HepG2 (cell line): ENCODE results near the gene PDZK1. TPM values are rescaled to one million over a fixed set of nuclear protein-coding genes. Genes with fewer than 3 reads are reported as not detected.

Experiments
- ARHGAP35 ChIP-seq: sonication (generic); formaldehyde crosslinking; IDR thresholded peaks from 2 replicates; pipeline ENCODE4 v1.9.0; 2022; ENCODE audit warnings: mild to moderate bottlenecking, inconsistent platforms, moderate library complexity, missing genetic modification reagents, borderline replicate concordance
- ARNT2 ChIP-seq: sonication (generic); formaldehyde crosslinking; IDR thresholded peaks from 2 replicates; pipeline ENCODE4 v1.8.0; 2022; ENCODE audit warnings: mild to moderate bottlenecking, low read depth, missing genetic modification reagents, moderate library complexity
- CBFB ChIP-seq: sonication (generic); formaldehyde crosslinking; IDR thresholded peaks from 2 replicates; pipeline ENCODE4 v1.4.0; 2020; ENCODE audit warnings: missing genetic modification reagents
- CC2D1A ChIP-seq: sonication (generic); formaldehyde crosslinking; IDR thresholded peaks from 2 replicates; pipeline ENCODE4 v1.8.1; 2023; ENCODE audit warnings: mild to moderate bottlenecking, missing genetic modification reagents
- CENPT ChIP-seq: sonication (generic); formaldehyde crosslinking; IDR thresholded peaks from 2 replicates; pipeline ENCODE4 v1.8.0; 2022; ENCODE audit warnings: low read depth, mild to moderate bottlenecking, moderate library complexity, missing genetic modification reagents
- ELF1 ChIP-seq: sonication (generic); formaldehyde crosslinking; IDR thresholded peaks from 2 replicates; pipeline ENCODE4 v1.4.0; 2020; ENCODE audit warnings: missing genetic modification reagents
- ESRRA ChIP-seq: sonication (generic); formaldehyde crosslinking; IDR thresholded peaks from 2 replicates; pipeline ENCODE4 v1.5.1; 2020; ENCODE audit warnings: mild to moderate bottlenecking, low read depth, missing genetic modification reagents
- HMGXB3 ChIP-seq: sonication (generic); formaldehyde crosslinking; IDR thresholded peaks from 2 replicates; pipeline ENCODE4 v1.4.0; 2020; ENCODE audit warnings: missing genetic modification reagents, borderline replicate concordance
- MED1 ChIP-seq: sonication (generic); formaldehyde crosslinking; IDR thresholded peaks from 2 replicates; pipeline ENCODE4 v1.4.0; 2020; ENCODE audit warnings: missing genetic modification reagents
- MTA3 ChIP-seq: sonication (generic); formaldehyde crosslinking; IDR thresholded peaks from 2 replicates; pipeline ENCODE4 v1.4.0; 2020; ENCODE audit warnings: missing genetic modification reagents
- NFYC ChIP-seq: IDR thresholded peaks from 2 replicates; pipeline ENCODE4 v1.6.1; 2016; ENCODE audit warnings: missing genetic modification reagents, missing compliant biosample characterization
- PHF5A ChIP-seq: IDR thresholded peaks from one replicate; pipeline ENCODE4 v1.6.1; 2018; ENCODE audit warnings: low read depth, missing genetic modification reagents; ENCODE audit not compliant: unreplicated experiment
- SRSF4 ChIP-seq: fragments of 200-400 bp; formaldehyde crosslinking; IDR thresholded peaks from one replicate; pipeline ENCODE4 v1.6.1; 2018; ENCODE audit warnings: mild to moderate bottlenecking, low read depth, low read length, moderate library complexity; ENCODE audit not compliant: poor library complexity, severe bottlenecking
- YEATS2 ChIP-seq: sonication (generic); formaldehyde crosslinking; IDR thresholded peaks from 2 replicates; pipeline ENCODE4 v1.4.0; 2020; ENCODE audit warnings: missing genetic modification reagents, borderline replicate concordance
- ZNF276 ChIP-seq: sonication (generic); formaldehyde crosslinking; IDR thresholded peaks from 2 replicates; pipeline ENCODE4 v1.4.0; 2020; ENCODE audit warnings: mild to moderate bottlenecking, low read depth, missing genetic modification reagents
- polyA plus RNA-seq, 8 experiments: library from polyadenylated mRNA; depleted of rRNA in 3 of 8; stranded (reverse) in 7 of 8; unstranded in 1 of 8; fragments of >200 nt; fragmentation: Illumina TruSeq in 4 of 8; extraction: Trizol in 4 of 8; gene quantifications; 2 replicates each; pipeline versions ENCODE4 v1.2.1 to v1.2.3, GENCODE V29; 2011 to 2016; ENCODE audit warnings: low read depth in 4 of 8, missing spikeins in 1 of 8, mixed read lengths in 1 of 8; ENCODE audit not compliant: insufficient read depth in 1 of 8
- total RNA-seq, 5 experiments: library from RNA; depleted of rRNA; stranded (reverse); fragments of >200 nt; fragmentation: Illumina TruSeq; extraction: Trizol; gene quantifications; 2 replicates each; pipeline ENCODE4 v1.2.3, GENCODE V29; 2016; ENCODE audit warnings: low read depth in 1 of 5
- TF ChIP-seq, protein P1 (sequence below): IDR thresholded peaks from 2 replicates; pipeline ENCODE4 v1.6.1; 2016; ENCODE audit warnings: low read depth, missing genetic modification reagents, missing compliant biosample characterization

PDZK1 gene
- total and polyA plus RNA-seq, 2 of the 13 experiments (the other 11 are each of a cell fraction or from before 2014, with no cell fraction given): 16.2 to 46.4 TPM

DNA sequence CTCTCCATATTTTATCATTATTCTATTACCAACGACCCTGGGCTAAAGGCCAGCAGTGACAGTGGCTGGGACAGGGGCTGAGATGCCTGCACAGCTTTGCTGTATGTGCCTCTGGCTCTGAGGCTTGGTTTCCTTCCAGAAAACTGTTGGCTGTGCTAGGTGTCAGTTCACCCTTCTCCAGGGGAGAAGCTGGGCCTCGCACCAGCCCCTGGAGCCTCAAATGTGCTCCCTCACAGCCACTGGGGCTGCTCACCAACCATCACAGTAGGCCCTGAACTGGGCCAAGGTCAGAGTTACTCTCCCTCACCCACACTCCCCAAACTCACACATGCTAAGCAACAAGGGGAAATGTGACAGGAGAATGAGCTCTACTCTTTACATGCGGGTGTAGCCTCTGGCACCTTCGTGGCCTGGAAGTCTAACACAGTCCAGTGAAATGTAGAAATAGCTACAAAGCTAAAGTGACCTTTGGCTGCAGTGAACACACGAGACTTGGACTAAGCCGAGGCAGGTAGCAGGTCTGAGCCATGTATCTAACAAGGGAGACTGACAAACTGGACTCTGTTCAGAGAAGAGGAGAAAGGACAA lies 7.5 kb upstream of the PDZK1 start (continued):
- peak; percentile 89; the same call in 1 of the 2 replicates for TF ChIP-seq ZNF276 (CRISPR knock-in tag)
- TF ChIP-seq SRSF4: no peak
- TF ChIP-seq NFYC (CRISPR knock-in tag): no peak
- TF ChIP-seq CC2D1A (CRISPR knock-in tag): no peak
- TF ChIP-seq PHF5A (CRISPR knock-in tag): peak; percentile 33
- no peak for TF ChIP-seq ELF1
- TF ChIP-seq MED1 (CRISPR knock-in tag): peak; percentile 84
- TF ChIP-seq HMGXB3 (CRISPR knock-in tag): peak; percentile 89
- no peak for TF ChIP-seq MTA3 (CRISPR knock-in tag)
- peak; percentile 26; the same call in 1 of the 2 replicates for TF ChIP-seq ARHGAP35 (CRISPR knock-in tag)
- TF ChIP-seq ARNT2: no peak
- no peak for TF ChIP-seq CBFB
- peak; percentile 51; the same call in 1 of the 2 replicates for TF ChIP-seq YEATS2 (CRISPR knock-in tag)
- TF ChIP-seq, protein P1, sequence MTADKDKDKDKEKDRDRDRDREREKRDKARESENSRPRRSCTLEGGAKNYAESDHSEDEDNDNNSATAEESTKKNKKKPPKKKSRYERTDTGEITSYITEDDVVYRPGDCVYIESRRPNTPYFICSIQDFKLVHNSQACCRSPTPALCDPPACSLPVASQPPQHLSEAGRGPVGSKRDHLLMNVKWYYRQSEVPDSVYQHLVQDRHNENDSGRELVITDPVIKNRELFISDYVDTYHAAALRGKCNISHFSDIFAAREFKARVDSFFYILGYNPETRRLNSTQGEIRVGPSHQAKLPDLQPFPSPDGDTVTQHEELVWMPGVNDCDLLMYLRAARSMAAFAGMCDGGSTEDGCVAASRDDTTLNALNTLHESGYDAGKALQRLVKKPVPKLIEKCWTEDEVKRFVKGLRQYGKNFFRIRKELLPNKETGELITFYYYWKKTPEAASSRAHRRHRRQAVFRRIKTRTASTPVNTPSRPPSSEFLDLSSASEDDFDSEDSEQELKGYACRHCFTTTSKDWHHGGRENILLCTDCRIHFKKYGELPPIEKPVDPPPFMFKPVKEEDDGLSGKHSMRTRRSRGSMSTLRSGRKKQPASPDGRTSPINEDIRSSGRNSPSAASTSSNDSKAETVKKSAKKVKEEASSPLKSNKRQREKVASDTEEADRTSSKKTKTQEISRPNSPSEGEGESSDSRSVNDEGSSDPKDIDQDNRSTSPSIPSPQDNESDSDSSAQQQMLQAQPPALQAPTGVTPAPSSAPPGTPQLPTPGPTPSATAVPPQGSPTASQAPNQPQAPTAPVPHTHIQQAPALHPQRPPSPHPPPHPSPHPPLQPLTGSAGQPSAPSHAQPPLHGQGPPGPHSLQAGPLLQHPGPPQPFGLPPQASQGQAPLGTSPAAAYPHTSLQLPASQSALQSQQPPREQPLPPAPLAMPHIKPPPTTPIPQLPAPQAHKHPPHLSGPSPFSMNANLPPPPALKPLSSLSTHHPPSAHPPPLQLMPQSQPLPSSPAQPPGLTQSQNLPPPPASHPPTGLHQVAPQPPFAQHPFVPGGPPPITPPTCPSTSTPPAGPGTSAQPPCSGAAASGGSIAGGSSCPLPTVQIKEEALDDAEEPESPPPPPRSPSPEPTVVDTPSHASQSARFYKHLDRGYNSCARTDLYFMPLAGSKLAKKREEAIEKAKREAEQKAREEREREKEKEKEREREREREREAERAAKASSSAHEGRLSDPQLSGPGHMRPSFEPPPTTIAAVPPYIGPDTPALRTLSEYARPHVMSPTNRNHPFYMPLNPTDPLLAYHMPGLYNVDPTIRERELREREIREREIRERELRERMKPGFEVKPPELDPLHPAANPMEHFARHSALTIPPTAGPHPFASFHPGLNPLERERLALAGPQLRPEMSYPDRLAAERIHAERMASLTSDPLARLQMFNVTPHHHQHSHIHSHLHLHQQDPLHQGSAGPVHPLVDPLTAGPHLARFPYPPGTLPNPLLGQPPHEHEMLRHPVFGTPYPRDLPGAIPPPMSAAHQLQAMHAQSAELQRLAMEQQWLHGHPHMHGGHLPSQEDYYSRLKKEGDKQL: no peak
- TF ChIP-seq ESRRA: peak; percentile 49; the same call in 1 of the 2 replicates
- no peak for TF ChIP-seq CENPT (CRISPR knock-in tag)
